ENCODE measurements around the gene DCUN1D3.

DNA sequence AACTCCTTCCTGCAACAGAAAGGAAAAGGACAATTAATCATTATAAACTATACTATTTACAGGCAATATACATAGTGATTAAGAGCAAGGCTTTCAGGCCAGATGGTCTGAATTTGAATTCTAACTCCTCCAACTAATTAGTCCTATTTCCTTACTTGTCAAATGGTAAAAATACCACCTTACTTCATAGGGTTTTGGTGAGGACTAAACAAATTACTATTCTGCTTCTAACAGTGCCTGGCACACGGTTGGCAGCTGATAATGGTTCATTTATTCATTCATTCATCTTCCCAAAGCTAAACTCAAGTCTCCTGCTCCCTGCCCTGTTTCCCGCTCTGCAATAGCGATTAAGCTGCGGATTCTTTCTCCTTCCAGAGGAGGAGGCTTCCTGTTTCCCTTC, 39.8 kb downstream of the DCUN1D3 start:
- TF ChIP-seq ZFP3 (CRISPR knock-in tag; IDR thresholded peaks at IDR 0.05) (no peak), GLIS3 (CRISPR knock-in tag; IDR thresholded peaks at IDR 0.05) (no peak), ARNTL (CRISPR knock-in tag; IDR thresholded peaks at IDR 0.05; ENCODE audit: borderline replicate concordance, low read depth) (no peak), RARB (CRISPR knock-in tag; IDR thresholded peaks at IDR 0.05) (no peak), TOX (CRISPR knock-in tag; IDR thresholded peaks at IDR 0.05; ENCODE audit: borderline replicate concordance) (no peak), ZFP30 (CRISPR knock-in tag; IDR thresholded peaks at IDR 0.05) (no peak), ZNF8 (CRISPR knock-in tag; IDR thresholded peaks at IDR 0.05) (no peak), BACH2 (CRISPR knock-in tag; IDR thresholded peaks at IDR 0.05; ENCODE audit: borderline replicate concordance) (no peak), ISL1 (CRISPR knock-in tag; IDR thresholded peaks at IDR 0.05) (no peak), OSR1 (CRISPR knock-in tag; IDR thresholded peaks at IDR 0.05) (no peak)

Measured in SK-N-SH treated with all-trans-retinoic acid at 6 μM for 48 hours (cell line).